ENCODE results near the gene WNK2. TPM values are rescaled to one million over a fixed set of nuclear protein-coding genes. Genes with fewer than 3 reads are reported as not detected.

The WNK2 gene
- total and polyA plus RNA-seq, 2 of the 4 experiments (the other 2 are of a cell fraction): not detected

DNA sequence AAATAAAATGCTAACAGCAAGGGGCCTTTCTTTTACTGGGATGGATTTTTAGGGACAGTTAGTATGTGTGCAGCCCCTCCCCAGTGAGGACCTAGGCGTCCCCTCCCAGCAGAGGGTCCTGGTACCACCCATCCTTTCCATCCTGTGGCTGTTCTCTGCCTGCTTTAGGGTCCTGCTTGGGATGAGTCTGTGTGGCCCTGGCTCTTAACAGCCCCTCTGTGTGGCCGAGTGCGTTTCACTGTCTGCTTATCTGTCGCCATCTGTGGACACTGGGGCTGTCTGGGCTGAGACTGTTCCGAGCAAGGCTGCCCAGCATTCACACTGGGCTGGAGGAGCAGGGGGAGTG, 17.0 kb downstream of the WNK2 start:
- Histone ChIP-seq H3K18ac (ENCODE audit: low read depth, low read length) (no peak overlapping the region), H4K91ac (ENCODE audit: insufficient read depth, low read depth, low read length) (no peak overlapping the region), H3K79me1 (ENCODE audit: low read depth in 1 of 2, low read length in 2 of 2) (no peaks in the 10 kb centered on the region), H3K4ac (ENCODE audit: low read depth, low read length) (no peak overlapping the region), H2BK5ac (ENCODE audit: low read depth, low read length, poor library complexity, severe bottlenecking) (no peak overlapping the region), H3K36me3 (ENCODE audit: control insufficient read depth, insufficient read depth, low read length) (no peaks in the 10 kb centered on the region), H4K20me1 (ENCODE audit: insufficient read depth, low read length) (no peaks in the 10 kb centered on the region), H2AFZ (replicated peaks; ENCODE audit: low read length, poor library complexity) (peak overlapping the region; percentile 69), H2BK20ac (ENCODE audit: low read depth, low read length) (no peak overlapping the region), H3K9me1 (ENCODE audit: insufficient read depth, low read length) (no peaks in the 10 kb centered on the region), H2AK5ac (ENCODE audit: low read depth, low read length) (no peak overlapping the region), H4K5ac (ENCODE audit: low read depth, low read length) (no peak overlapping the region), H3K23ac (ENCODE audit: low read depth, low read length) (no peak overlapping the region), H3K27ac (ENCODE audit: insufficient read depth, low read length) (no peak overlapping the region), H3K27me3 (ENCODE audit: control insufficient read depth, insufficient read depth, low read length) (peaks cover 23% of the 10 kb centered on the region), H3K56ac (ENCODE audit: extremely low read depth, insufficient read depth, low read length) (no peak overlapping the region), H3K4me2 (ENCODE audit: low read depth, low read length) (no peak overlapping the region), H3K9ac (ENCODE audit: low read depth, low read length) (no peak overlapping the region), H3K4me3 (ENCODE audit: insufficient read depth, low read depth, low read length) (no peak overlapping the region), H3K4me1 (ENCODE audit: control insufficient read depth, insufficient read depth, low read length) (no peaks in the 10 kb centered on the region), H3K14ac (replicated peaks; ENCODE audit: low read depth, low read length) (no peak overlapping the region), H2BK15ac (ENCODE audit: low read depth, low read length) (no peak overlapping the region), H4K8ac (ENCODE audit: low read depth in 2 of 2, low read length in 2 of 2) (no peak overlapping the region), H2BK120ac (ENCODE audit: low read depth, low read length) (no peak overlapping the region), H2AK9ac (replicated peaks; ENCODE audit: low read depth, low read length, poor library complexity) (no peak overlapping the region), H3K9me3 (ENCODE audit: control insufficient read depth, insufficient read depth, low read length) (peaks cover 3% of the 10 kb centered on the region; the same call in 1 of the 2 replicates)
- no peak for TF ChIP-seq MAFK (IDR thresholded peaks at IDR 0.05; ENCODE audit: low read depth, low read length)
- TF ChIP-seq MXI1 (IDR thresholded peaks at IDR 0.05; ENCODE audit: borderline replicate concordance, low read depth, low read length): no peak
- no peak for TF ChIP-seq RAD21 (IDR thresholded peaks at IDR 0.05; ENCODE audit: low read length)
- no peak for TF ChIP-seq RCOR1 (IDR thresholded peaks at IDR 0.05; ENCODE audit: insufficient replicate concordance, low read length)
- TF ChIP-seq CEBPB (IDR thresholded peaks at IDR 0.05; ENCODE audit: low read depth, low read length): no peak
- no peak for TF ChIP-seq CTCF (conservative IDR thresholded peaks at IDR 0.05; ENCODE audit: low read depth, low read length)
- TF ChIP-seq SMC3 (IDR thresholded peaks at IDR 0.05; ENCODE audit: low read depth, low read length): no peak
- no peak for TF ChIP-seq MAZ (IDR thresholded peaks at IDR 0.05; ENCODE audit: borderline replicate concordance, low read depth, low read length)
- TF ChIP-seq FOS (IDR thresholded peaks at IDR 0.05; ENCODE audit: low read depth, low read length): no peak
- TF ChIP-seq RFX5 (IDR thresholded peaks at IDR 0.05; ENCODE audit: low read depth, low read length): no peak
- no peak for TF ChIP-seq CHD1 (IDR thresholded peaks at IDR 0.05; ENCODE audit: low read depth, low read length)
- no peak for TF ChIP-seq POLR2A (IDR thresholded peaks at IDR 0.05; ENCODE audit: low read depth, low read length)
- no peak for TF ChIP-seq NFE2L2 (IDR thresholded peaks at IDR 0.05; ENCODE audit: low read depth, low read length)
- TF ChIP-seq BHLHE40 (IDR thresholded peaks at IDR 0.05; ENCODE audit: low read depth, low read length): no peak
- TF ChIP-seq, protein P1, sequence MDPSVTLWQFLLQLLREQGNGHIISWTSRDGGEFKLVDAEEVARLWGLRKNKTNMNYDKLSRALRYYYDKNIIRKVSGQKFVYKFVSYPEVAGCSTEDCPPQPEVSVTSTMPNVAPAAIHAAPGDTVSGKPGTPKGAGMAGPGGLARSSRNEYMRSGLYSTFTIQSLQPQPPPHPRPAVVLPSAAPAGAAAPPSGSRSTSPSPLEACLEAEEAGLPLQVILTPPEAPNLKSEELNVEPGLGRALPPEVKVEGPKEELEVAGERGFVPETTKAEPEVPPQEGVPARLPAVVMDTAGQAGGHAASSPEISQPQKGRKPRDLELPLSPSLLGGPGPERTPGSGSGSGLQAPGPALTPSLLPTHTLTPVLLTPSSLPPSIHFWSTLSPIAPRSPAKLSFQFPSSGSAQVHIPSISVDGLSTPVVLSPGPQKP (IDR thresholded peaks at IDR 0.05; ENCODE audit: borderline replicate concordance, low read depth, low read length): no peak
- intact Hi-C loops (cut with micrococcal nuclease) (no loop called here), in situ Hi-C loops (cut with MboI; ENCODE audit: low sequenced_read_pairs) (no loop called here), dilution Hi-C loops (cut with HindIII; ENCODE audit: low sequenced_read_pairs, unreplicated experiment) (no loop called here)
- WGBS, 2 experiments (ENCODE audit: extremely low coverage in 2 of 2, insufficient read length in 1 of 2): 50% methylated on average over 2 of the region's 5 CpGs; no CpG with 5 or more reads in 1 of the 2 experiments
- ATAC-seq (ENCODE audit: low read depth): no peak
- POLR2A ChIA-PET (ENCODE audit: unreplicated experiment): no interaction called here
- DNase-seq: no peak
- CTCF ChIA-PET: no interaction called here
- no TSS peak for BruUV-seq (replicated peaks)

Data from IMR-90 (cell line).